Body of pancreas (tissue), 4 donors: Measurements from ENCODE around the gene PUSL1. TPM values are rescaled to one million over a fixed set of nuclear protein-coding genes. Genes with fewer than 3 reads are reported as not detected.

Experiments used
- ATAC-seq: fragments of 150-250 bp; one replicate; pipeline ENCODE4 v1.9.1; 2016
- DNase-seq, 4 donors: peaks; one replicate each; pipeline ENCODE4 v3.0.0-alpha.2; 2019
- H3K27ac ChIP-seq, 4 donors: fragments of 200-600 bp; sonication (generic); 1 replicate in 3 of 4; 2 replicates in 1 of 4; pipeline versions ENCODE4 v1.5.1 to v1.6.1; 2016 to 2019; ENCODE audit warnings: mild to moderate bottlenecking in 1 of 4, mixed read lengths in 1 of 4, moderate library complexity in 1 of 4
- H3K27me3 ChIP-seq, 2 donors: fragments of 200-600 bp; sonication (generic); one replicate each; pipeline ENCODE4 v1.6.0; 2016; ENCODE audit warnings: mild to moderate bottlenecking in 1 of 2
- H3K36me3 ChIP-seq, 2 donors: fragments of 200-600 bp; sonication (generic); replicated peaks in 1 of 2; 2 replicates each; pipeline ENCODE4 v1.5.1; 2016; ENCODE audit warnings: low read depth in 2 of 2; ENCODE audit not compliant: insufficient read depth in 1 of 2
- H3K4me1 ChIP-seq: fragments of 200-600 bp; sonication (generic); one replicate; pipeline ENCODE4 v1.6.0; 2016
- H3K4me3 ChIP-seq, 2 donors: fragments of 200-600 bp; sonication (generic); 1 replicate in 1 of 2; 2 replicates in 1 of 2; pipeline ENCODE4 v1.5.1; 2016 to 2019
- H3K9me3 ChIP-seq, 3 donors: fragments of 200-600 bp; sonication (generic); 1 replicate in 2 of 3; 2 replicates in 1 of 3; pipeline ENCODE4 v1.5.1; 2016
- CTCF ChIP-seq, 7 experiments: fragments of 450-650 bp in 4 of 7; fragments of 200-600 bp in 3 of 7; sonication (generic) in 3 of 7; IDR thresholded peaks; one replicate each; pipeline ENCODE4 v1.5.1; 2016 to 2019; ENCODE audit warnings: antibody characterized with exemption in 7 of 7
- POLR2A ChIP-seq, 3 donors: fragments of 450-650 bp; IDR thresholded peaks; one replicate each; pipeline ENCODE4 v1.6.1; 2016; ENCODE audit warnings: antibody characterized with exemption in 3 of 3, mild to moderate bottlenecking in 2 of 3
- WGBS, 2 donors: methylation state at CpG; one replicate each; pipeline ENCODE4 v1.1.5; 2017; 5-methylcytosine and 5-hydroxymethylcytosine counted together
- intact Hi-C: fragments of 100-400 bp; cut with DNase I; formaldehyde crosslinking; loops from one replicate; pipeline ENCODE4 v1.15.1; 2023
- total RNA-seq, 2 donors: library from RNA; depleted of rRNA; stranded (reverse); fragments of >200 nt; gene quantifications; one replicate each; pipeline ENCODE4 v1.1.0, GENCODE V29; 2016

PUSL1 gene
- total RNA-seq, 2 donors from 2014 or later = 20.2 to 20.8 TPM

DNA sequence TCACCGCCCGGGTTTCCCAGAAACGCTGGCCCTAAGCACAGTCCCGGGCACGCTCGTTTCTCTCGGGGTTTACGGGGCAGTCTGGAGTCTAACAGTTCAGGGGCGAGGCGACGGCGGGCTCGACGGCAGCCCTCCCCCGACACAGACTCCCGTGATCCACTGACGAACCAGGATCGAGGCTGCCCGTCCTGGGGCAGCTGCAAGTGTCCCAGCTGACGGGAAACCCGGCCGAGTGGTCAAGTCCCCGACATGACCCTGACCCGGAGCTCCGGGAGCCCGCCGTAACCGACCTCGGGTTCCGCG lies 35.2 kb upstream of the PUSL1 start:
- Histone ChIP-seq H3K4me3 (peak overlapping the region; percentile 68 to 70), H3K27ac (peak overlapping the region; percentile 45 to 79 (median 64)), H3K9me3 (no peaks in the 10 kb centered on the region), H3K27me3 (no peaks in the 10 kb centered on the region), H3K36me3 (no peaks in the 10 kb centered on the region), H3K4me1 (peaks cover 34% of the 10 kb centered on the region)
- no peak for TF ChIP-seq POLR2A (IDR thresholded peaks at IDR 0.05)
- TF ChIP-seq CTCF (IDR thresholded peaks at IDR 0.05) = no peak
- intact Hi-C loops = no loop called here
- no peak for ATAC-seq
- WGBS, 2 donors = 0% methylated on average over 1 to 30 of the region's 31 CpGs
- DNase-seq = no peak

DNA sequence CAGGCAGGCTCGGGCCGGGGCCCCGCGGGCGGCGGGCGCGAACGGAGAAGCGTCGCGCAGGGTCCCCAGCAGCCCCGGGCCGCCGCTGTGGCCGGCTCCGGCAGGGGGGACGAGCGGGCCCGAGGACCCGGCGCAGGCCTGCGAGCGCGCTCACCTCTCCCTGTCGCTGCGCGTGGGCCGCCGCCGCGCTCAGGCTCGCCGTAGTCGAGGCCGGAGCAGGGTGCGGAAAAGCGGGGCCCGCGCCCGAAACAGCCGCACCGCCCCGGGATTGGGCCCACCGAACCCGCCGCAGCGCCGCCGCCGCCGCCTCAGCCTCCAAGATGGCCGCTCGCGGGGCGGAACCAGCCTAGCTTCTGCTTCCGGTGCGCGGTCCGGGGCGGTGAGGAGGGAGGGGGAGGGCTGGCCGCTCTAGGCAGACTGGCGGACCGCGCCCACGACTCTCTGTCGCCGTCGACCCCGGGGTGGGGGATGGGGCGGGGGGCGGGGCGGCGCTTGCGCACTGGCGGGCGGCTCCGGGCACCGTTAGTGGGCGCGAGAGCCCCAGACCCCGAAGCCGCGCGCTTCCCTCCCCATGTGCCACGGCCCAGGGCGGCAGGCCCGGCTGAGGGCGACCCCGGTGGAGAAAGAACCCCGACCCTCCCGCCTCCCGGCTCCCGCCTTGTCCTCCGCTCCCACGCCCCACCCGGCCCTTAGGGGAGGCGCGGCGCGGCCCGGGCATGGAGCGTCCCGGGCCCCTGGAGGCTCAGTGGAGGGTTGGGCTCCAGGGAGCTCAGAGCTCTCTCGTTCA lies 34.7 kb upstream of the PUSL1 start, which contains the start of gene UBE2J2:
UBE2J2 (minus strand) TSS at position 343 of the 787 bp plus-strand sequence. CDS start 5,862 bp downstream, outside the sequence.
- H3K4me1 ChIP-seq = peaks cover 34% of the 10 kb centered on the region
- ATAC-seq (peak; percentile 97), DNase-seq (peak; percentile 94 to 97 (median 96))
- 0 to 20% methylated on average over 1 to 63 of the region's 105 CpGs for WGBS, 2 donors
- intact Hi-C loops = no loop called here
- peak within 1 kb of the TSS; percentile 45 to 79 (median 64) for H3K27ac ChIP-seq
- H3K9me3 ChIP-seq = no peaks in the 10 kb centered on the region
- no peaks in the 10 kb centered on the region for H3K27me3 ChIP-seq
- H3K4me3 ChIP-seq = peak within 1 kb of the TSS; percentile 68 to 70
- TF ChIP-seq CTCF (IDR thresholded peaks at IDR 0.05) (no peak), POLR2A (IDR thresholded peaks at IDR 0.05) (peak; percentile 22 to 58 (median 46))
- H3K36me3 ChIP-seq = no peaks in the 10 kb centered on the region

DNA sequence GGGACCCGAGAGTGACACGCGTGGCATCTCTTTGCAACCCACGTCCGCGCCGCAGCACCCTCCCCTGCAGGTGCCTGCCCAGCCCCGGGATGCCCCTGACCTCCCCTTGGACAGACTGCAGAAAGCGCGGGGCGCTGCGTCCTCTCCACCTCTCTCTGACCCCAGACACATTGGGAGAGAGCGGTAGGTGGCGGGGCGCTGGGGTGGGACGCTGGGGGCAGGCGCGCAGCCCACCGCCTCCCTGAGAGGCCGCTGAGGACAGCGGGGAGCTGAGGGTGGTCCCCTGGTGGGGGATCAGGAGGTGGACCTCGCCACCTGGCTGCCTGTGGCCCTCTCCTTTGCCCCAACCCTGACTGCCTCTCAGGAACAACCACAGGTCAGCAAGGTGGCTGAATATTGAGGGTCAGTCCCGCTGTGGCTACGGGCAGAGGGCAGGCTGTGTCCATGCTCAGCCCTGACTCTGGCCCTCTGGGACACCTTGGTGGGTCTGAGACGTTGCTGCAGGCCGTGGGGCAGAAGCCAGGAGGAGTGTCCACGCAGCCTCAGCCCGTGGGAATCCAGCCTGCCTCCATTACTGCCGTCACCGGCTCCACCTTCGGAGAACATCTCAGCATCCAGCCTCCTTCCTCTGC lies 34.0 kb upstream of the PUSL1 start:
- H3K27me3 ChIP-seq = no peaks in the 10 kb centered on the region
- intact Hi-C loops = no loop called here
- TF ChIP-seq CTCF (IDR thresholded peaks at IDR 0.05) = no peak
- peak overlapping the region; percentile 68 to 70 for H3K4me3 ChIP-seq
- no peak for DNase-seq
- peaks cover 34% of the 10 kb centered on the region for H3K4me1 ChIP-seq
- ATAC-seq = no peak
- WGBS, 2 donors = 26 to 66% methylated on average over 8 to 27 of the region's 31 CpGs
- no peaks in the 10 kb centered on the region for H3K9me3 ChIP-seq
- peak overlapping the region; percentile 26 to 79 (median 64) for H3K27ac ChIP-seq
- no peaks in the 10 kb centered on the region for H3K36me3 ChIP-seq

- Histone ChIP-seq H3K27me3 (no peaks in the 10 kb centered on the region), H3K9me3 (no peaks in the 10 kb centered on the region), H3K4me3 (no peak overlapping the region), H3K36me3 (no peaks in the 10 kb centered on the region), H3K27ac (no peak overlapping the region), H3K4me1 (peaks cover 34% of the 10 kb centered on the region)
- intact Hi-C loops = no loop called here
- WGBS, 2 donors = 66 to 87% methylated on average over 3 to 15 of the region's 15 CpGs
- no peak for ATAC-seq
- TF ChIP-seq POLR2A (IDR thresholded peaks at IDR 0.05) (no peak), CTCF (IDR thresholded peaks at IDR 0.05) (no peak)
- no peak for DNase-seq
These were observed 33.4 kb upstream of the PUSL1 start for GRCh38 chr1:1274931-1275431.
